IPS DF 6.9 (cell line): ENCODE data around the gene CTNNA2.

Experiments
- DNase-seq: peaks from one replicate; pipeline ENCODE4 v3.0.0-alpha.2; 2013; ENCODE audit warnings: low read depth, low spot score
- H3K27ac ChIP-seq: one replicate; pipeline ENCODE4 v1.5.1; 2013; ENCODE audit warnings: low read length, control low read depth
- H3K27me3 ChIP-seq: 2 replicates; pipeline ENCODE4 v1.6.1; 2013; ENCODE audit warnings: mild to moderate bottlenecking, low read length; ENCODE audit not compliant: control insufficient read depth, insufficient read depth
- H3K36me3 ChIP-seq: 2 replicates; pipeline ENCODE4 v1.6.1; 2013; ENCODE audit warnings: low read length; ENCODE audit not compliant: control insufficient read depth, insufficient read depth
- H3K4me1 ChIP-seq: 2 replicates; pipeline ENCODE4 v1.6.1; 2013; ENCODE audit warnings: low read length; ENCODE audit not compliant: control insufficient read depth, insufficient read depth
- H3K4me3 ChIP-seq: 2 replicates; pipeline ENCODE4 v1.5.1; 2013; ENCODE audit warnings: mild to moderate bottlenecking, low read length
- H3K9me3 ChIP-seq: 2 replicates; pipeline ENCODE4 v1.6.1; 2013; ENCODE audit warnings: low read length, inconsistent platforms; ENCODE audit not compliant: control insufficient read depth, insufficient read depth
- WGBS: extraction: QIAGEN DNeasy Blood & Tissue Kit; methylation state at CpG from one replicate; pipeline ENCODE4 v1.1.7; 2013; ENCODE audit warnings: mixed read lengths, missing lambda C conversion rate; ENCODE audit not compliant: insufficient read length, insufficient coverage; 5-methylcytosine and 5-hydroxymethylcytosine counted together

CTNNA2 gene

GRCh38 chr2:79966369-79966768, 453.5 kb downstream of the CTNNA2 start:
- Histone ChIP-seq H3K4me1 (0 out of 2 replicates have a peak, but pooled peaks cover 2% of the 10 kb centered on the region), H3K27ac (no peak overlapping the region), H3K9me3 (no peaks in the 10 kb centered on the region), H3K4me3 (no peak overlapping the region), H3K36me3 (no peaks in the 10 kb centered on the region), H3K27me3 (no peaks in the 10 kb centered on the region)
- no CpG with 5 or more reads among the region's 5 CpGs for WGBS
- no peak for DNase-seq

GRCh38 chr2:79966882-79967281, 454.0 kb downstream of the CTNNA2 start:
- no peak overlapping the region for H3K4me3 ChIP-seq

GRCh38 chr2:79971807-79972206, 459.0 kb downstream of the CTNNA2 start:
- Histone ChIP-seq H3K27ac (no peak overlapping the region), H3K9me3 (no peaks in the 10 kb centered on the region), H3K36me3 (no peaks in the 10 kb centered on the region), H3K4me1 (no peaks in the 10 kb centered on the region), H3K4me3 (no peak overlapping the region), H3K27me3 (no peaks in the 10 kb centered on the region)
- no CpG with 5 or more reads among the region's 2 CpGs for WGBS
- DNase-seq: no peak

More at GRCh38 chr2:79966882-79967281, 454.0 kb downstream of the CTNNA2 start:
- H3K36me3 ChIP-seq: no peaks in the 10 kb centered on the region
- H3K4me1 ChIP-seq: 0 out of 2 replicates have a peak, but pooled peaks cover 2% of the 10 kb centered on the region
- no peak for DNase-seq
- no peak overlapping the region for H3K27ac ChIP-seq
- no peaks in the 10 kb centered on the region for H3K9me3 ChIP-seq
- no CpG with 5 or more reads among the region's 6 CpGs for WGBS
- no peaks in the 10 kb centered on the region for H3K27me3 ChIP-seq

- Histone ChIP-seq H3K4me1 (peaks cover 4% of the 10 kb centered on the region; the same call in 1 of the 2 replicates), H3K4me3 (no peak overlapping the region), H3K27me3 (no peaks in the 10 kb centered on the region), H3K9me3 (no peaks in the 10 kb centered on the region), H3K36me3 (no peaks in the 10 kb centered on the region), H3K27ac (no peak overlapping the region)
- WGBS: no CpG with 5 or more reads among the region's 4 CpGs
- DNase-seq: no peak
These were observed 459.8 kb downstream of the CTNNA2 start for GRCh38 chr2:79972661-79973060.

- peaks cover 5% of the 10 kb centered on the region; the same call in 1 of the 2 replicates for H3K4me1 ChIP-seq
These were observed 463.1 kb downstream of the CTNNA2 start for GRCh38 chr2:79975791-79976565.

GRCh38 chr2:79977792-79978191, 464.9 kb downstream of the CTNNA2 start:
- no CpG with 5 or more reads among the region's 2 CpGs for WGBS
- no peak for DNase-seq

More at GRCh38 chr2:79975791-79976565, 463.1 kb downstream of the CTNNA2 start:
- Histone ChIP-seq H3K36me3 (no peaks in the 10 kb centered on the region), H3K27me3 (no peaks in the 10 kb centered on the region), H3K27ac (no peak overlapping the region), H3K4me3 (no peak overlapping the region), H3K9me3 (no peaks in the 10 kb centered on the region)
- DNase-seq: no peak
- no CpG with 5 or more reads among the region's 6 CpGs for WGBS

GRCh38 chr2:79980116-79980515, 467.3 kb downstream of the CTNNA2 start:
- no CpG with 5 or more reads among the region's 1 CpG for WGBS
- DNase-seq: no peak
- no peaks in the 10 kb centered on the region for H3K36me3 ChIP-seq
- peaks cover 5% of the 10 kb centered on the region; the same call in 1 of the 2 replicates for H3K4me1 ChIP-seq
- H3K27me3 ChIP-seq: no peaks in the 10 kb centered on the region
- no peak overlapping the region for H3K4me3 ChIP-seq
- no peaks in the 10 kb centered on the region for H3K9me3 ChIP-seq
- no peak overlapping the region for H3K27ac ChIP-seq

More at GRCh38 chr2:79977792-79978191, 464.9 kb downstream of the CTNNA2 start:
- no peaks in the 10 kb centered on the region for H3K9me3 ChIP-seq
- no peak overlapping the region for H3K4me3 ChIP-seq
- peaks cover 5% of the 10 kb centered on the region; the same call in 1 of the 2 replicates for H3K4me1 ChIP-seq
- no peaks in the 10 kb centered on the region for H3K27me3 ChIP-seq
- H3K36me3 ChIP-seq: no peaks in the 10 kb centered on the region
- H3K27ac ChIP-seq: no peak overlapping the region

- DNase-seq: no peak
- no peaks in the 10 kb centered on the region for H3K27me3 ChIP-seq
- WGBS: no CpG with 5 or more reads among the region's 5 CpGs
These were observed 468.0 kb downstream of the CTNNA2 start for GRCh38 chr2:79980816-79981215.

GRCh38 chr2:79981316-79981715, 468.5 kb downstream of the CTNNA2 start:
- WGBS: no CpG with 5 or more reads among the region's 3 CpGs
- Histone ChIP-seq H3K27me3 (no peaks in the 10 kb centered on the region), H3K36me3 (no peaks in the 10 kb centered on the region), H3K4me3 (no peak overlapping the region), H3K27ac (no peak overlapping the region), H3K4me1 (peaks cover 5% of the 10 kb centered on the region; the same call in 1 of the 2 replicates), H3K9me3 (no peaks in the 10 kb centered on the region)
- DNase-seq: no peak

More at GRCh38 chr2:79980816-79981215, 468.0 kb downstream of the CTNNA2 start:
- Histone ChIP-seq H3K27ac (no peak overlapping the region), H3K4me1 (peaks cover 5% of the 10 kb centered on the region; the same call in 1 of the 2 replicates), H3K4me3 (no peak overlapping the region), H3K9me3 (no peaks in the 10 kb centered on the region), H3K36me3 (no peaks in the 10 kb centered on the region)

GRCh38 chr2:79982445-79982844, 469.6 kb downstream of the CTNNA2 start:
- no peak overlapping the region for H3K27ac ChIP-seq
- no peaks in the 10 kb centered on the region for H3K9me3 ChIP-seq
- H3K27me3 ChIP-seq: no peaks in the 10 kb centered on the region
- no peak for DNase-seq
- no peak overlapping the region for H3K4me3 ChIP-seq
- no peaks in the 10 kb centered on the region for H3K36me3 ChIP-seq
- H3K4me1 ChIP-seq: peaks cover 1% of the 10 kb centered on the region; the same call in 1 of the 2 replicates
- no CpG with 5 or more reads among the region's 4 CpGs for WGBS
